Raji (cell line): ENCODE measurements around the gene NEK6.

ENCODE experiments used
- POLR2A ChIP-seq: IDR thresholded peaks from 2 replicates; pipeline ENCODE4 v1.6.1; 2011; ENCODE audit warnings: low read depth, low read length, control low read depth; ENCODE audit not compliant: insufficient read depth

NEK6 gene

DNA sequence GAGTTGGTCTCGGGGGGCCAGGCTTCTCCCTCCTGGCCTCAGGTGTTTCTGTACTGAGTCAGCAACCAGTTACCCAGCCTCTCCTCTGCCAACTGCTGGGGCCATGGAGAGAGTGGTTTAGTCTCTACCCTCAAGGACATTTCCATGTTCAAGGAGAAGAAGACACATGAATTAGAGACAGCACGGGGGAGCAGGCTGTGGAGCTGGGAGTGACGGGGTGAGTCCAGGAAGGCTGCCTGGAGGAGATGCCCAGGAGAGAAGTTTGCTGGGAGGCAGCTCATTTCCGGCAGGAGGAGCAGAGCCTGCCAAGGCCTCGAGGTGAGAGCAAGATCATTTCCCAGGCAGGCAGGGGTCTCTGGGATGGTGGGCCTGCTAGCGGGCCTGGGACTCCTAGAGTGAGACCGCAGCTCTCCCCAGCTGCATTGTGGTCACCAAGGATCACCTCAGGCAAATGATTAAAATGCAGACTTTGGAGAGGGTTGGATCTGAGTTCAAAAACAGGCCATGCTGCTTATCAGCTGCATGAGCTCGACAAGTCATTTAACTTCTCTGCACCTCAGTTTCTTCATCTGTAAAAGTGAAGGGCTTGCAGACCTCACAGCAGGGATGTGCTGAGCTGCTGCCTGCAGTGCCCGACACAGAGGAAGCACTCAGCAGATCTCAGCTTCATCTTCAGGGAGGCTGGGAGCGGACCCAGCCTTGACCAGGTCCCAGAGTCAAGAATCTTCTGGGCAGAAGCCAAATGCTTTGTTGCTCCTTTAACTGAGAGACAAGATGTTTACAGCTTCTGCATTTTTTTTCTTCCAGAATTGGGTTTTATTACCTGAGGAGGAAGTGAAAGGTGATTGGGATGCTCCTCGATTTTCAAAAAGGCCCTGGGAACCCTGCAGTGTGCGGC, 35.2 kb downstream of the NEK6 start:
- no peak for TF ChIP-seq POLR2A

DNA sequence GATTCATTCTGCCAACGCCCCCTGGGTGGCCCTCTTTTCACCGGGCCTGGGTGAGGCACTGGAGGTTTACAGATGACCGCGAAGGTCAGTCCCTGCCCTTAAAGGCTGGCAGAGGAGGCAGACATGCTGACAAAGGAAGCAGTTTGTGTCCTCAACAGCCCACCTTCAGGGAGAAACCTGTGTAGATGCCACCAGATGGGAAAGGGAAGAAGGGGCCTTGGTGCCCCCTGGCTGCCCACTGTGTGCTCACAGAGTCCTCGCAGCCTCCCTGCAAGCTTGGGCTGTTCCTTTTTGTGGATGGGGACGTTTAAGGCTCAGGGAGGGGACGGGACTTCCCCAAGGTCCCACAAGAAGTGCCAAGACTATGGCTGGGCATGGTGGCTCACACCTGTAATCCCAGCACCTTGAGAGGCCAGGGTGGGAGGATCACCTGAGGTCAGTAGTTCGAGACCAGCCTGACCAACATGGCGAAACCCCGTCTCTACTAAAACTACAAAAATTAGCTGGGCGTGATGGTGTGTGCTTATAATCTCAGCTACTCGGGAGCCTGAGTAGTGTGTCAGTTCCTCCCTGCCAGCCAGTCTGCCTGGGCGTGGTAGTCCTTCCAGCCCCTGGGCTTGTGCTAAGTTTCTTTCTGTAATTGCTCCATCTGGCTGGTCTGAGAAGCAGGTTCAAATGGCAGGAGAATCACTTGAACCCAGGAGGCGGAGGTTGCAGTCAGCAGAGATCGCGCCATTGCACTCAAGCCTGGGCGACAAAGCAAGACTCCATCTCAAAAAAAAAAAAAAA, 36.2 kb downstream of the NEK6 start:
- no peak for TF ChIP-seq POLR2A

DNA sequence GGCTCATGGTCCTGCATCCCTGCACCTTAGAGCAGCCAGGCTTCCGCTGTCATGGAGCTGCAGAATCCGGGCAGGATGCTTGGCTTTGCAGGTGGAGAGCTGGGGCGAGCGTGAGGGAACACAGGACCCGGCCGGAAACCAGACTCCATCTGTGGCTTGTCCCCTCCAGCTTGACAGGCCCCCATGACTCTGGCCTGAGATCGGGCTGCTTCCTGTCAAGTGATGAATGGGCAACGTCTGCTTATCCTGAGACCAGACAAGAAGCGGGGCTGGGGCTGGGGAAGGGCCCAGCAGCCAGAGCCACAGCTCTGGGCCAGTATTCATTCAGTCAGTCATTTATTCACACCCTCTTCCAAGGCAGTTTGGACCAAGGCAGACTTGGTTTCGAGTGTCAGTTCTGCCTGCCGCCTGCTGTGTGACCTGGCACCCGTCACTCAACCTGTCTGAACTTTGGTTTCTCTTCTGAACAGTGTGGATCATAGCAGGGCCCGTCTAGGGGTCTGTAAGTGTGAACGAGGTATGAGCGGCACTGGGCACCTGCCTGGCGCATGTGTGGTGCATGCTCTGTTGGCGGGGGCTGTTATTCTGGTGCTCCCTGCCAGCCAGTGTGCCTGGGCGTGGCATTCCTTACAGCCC, 37.5 kb downstream of the NEK6 start:
- TF ChIP-seq POLR2A: no peak

DNA sequence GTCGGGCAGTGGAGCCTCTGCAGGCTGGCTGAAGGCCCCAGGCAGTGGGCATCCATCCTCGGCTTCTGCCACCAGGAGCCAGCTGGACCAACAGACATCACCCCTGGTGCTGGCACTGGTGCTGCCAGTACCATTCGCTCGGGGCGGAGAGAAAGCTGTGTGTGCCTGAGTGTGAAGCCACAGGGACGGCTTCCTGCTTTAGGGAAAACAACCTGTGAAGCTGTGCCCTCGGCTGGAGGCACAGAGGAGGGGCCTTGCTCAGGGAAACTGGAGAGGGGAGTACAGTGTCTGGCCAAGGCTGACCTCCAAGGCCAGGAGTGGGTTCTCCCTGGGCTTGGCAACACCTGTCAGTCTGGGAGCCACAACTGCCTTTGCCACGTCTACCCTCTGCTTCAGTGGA, 38.3 kb downstream of the NEK6 start:
- TF ChIP-seq POLR2A: no peak

DNA sequence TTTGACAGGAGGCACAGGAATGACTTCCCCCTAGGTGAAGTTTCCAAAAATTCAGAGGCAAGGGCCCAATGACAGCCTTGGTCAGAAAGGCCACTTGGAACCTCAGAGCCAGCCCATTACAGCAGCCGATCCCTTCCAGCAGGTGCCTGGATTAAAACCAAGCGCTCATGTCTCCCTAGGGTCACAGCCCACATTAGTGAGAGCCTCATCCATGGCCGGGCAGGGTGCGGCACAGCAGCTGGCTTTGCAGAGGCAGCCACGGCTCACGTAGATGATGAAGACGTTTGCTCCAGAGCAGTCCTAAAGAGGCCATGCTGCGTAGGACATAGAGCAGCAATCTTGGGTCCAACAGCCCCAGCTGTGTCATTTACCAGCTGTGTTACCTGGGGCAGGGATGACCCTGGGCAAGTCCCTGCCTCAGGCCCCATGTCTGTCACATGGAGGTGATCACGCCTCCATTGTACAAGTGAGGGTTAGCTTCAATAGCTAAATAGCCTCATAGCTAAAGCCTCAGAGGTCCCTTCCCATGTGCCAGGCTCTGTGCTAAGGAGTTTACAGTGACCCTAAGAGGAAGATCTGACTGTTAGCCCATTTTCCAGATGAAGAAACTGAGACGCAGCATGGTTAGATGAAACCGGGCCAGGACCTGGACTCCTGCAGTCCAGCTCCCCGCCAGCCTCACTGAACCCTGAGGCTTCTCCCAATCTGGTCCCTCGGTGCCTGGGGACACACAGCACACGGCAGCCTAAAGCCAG, 39.2 kb downstream of the NEK6 start:
- TF ChIP-seq POLR2A: no peak

DNA sequence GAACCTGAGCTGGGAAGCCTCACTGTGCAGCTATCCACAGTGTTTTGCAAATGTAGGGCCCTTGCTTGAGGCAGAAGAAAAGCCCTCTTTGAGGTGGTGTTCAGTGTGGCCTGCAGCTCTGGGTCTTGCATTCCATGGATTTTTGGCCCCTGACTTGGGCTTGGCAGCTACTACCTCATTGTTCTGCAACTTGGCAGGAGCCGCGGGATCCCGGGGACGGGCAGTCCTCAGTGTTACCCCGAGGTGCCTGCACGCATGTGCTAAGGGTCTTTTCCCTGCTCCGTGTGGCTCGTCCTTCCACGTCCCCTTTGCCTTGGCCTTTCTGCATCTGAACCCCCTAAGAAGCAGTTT, 39.8 kb downstream of the NEK6 start:
- no peak for TF ChIP-seq POLR2A

DNA sequence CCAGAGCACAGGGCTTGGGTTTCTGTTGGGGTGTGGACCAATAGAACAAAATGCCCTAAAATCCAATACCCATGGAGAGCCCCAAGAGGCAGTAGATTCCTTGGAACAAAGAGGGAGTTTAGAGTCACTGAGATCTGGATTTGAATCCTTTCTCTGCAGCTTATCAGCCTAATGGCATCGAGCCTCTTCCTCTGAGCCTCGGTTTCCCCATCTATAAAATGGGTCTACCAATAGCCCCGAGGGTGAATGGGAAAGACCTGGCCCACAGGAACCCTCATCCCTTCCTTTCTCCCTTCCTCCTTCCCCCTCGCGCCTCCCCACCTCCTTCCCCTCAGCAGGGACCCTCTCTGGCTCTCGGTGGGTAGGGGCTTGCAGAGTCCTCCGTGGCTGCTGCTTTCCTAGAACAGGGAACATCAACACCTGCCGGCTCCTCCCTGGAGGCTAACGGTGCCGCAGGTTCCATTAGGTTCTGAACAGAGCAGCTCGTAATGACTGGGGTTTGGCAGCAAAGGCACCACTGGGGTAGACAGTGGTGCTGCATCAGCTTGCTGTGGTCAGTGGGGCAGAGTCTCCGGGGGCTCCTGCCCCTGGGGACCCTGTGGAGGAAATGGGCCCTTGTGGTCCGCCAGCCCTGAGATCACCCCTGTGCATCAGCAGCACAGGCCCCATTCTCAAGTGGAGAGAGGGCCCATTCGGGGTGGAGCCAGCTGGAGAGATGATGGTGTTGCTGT, 40.3 kb downstream of the NEK6 start:
- no peak for TF ChIP-seq POLR2A

DNA sequence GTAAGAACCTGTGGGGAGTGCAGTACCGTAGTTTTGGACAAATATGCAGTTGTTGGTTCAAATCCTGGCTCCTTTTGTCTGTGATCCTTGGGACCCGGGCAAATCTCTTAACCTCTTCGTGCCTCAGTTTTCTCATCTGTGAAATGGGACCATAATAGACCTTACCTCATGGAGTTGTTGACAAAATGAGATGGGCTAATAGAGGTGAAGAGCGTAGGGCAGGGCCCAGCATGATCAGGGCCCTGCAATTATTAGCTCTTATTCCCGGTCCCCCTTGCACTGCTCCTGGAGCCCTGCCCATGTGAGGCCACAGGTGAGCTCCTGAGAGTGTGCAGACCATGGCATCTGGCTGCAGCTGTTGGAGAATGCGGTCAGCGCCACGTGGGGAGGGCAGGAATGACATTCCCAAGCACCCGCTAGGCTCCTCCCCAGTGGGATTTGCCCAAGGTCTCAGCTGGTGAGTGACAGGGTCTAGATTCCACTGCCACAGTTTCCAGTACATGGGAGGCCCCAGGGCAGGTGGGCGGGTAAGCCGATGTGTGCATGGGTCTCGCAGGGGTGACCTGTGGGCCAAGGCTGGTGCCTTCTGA, 41.0 kb downstream of the NEK6 start:
- no peak for TF ChIP-seq POLR2A

DNA sequence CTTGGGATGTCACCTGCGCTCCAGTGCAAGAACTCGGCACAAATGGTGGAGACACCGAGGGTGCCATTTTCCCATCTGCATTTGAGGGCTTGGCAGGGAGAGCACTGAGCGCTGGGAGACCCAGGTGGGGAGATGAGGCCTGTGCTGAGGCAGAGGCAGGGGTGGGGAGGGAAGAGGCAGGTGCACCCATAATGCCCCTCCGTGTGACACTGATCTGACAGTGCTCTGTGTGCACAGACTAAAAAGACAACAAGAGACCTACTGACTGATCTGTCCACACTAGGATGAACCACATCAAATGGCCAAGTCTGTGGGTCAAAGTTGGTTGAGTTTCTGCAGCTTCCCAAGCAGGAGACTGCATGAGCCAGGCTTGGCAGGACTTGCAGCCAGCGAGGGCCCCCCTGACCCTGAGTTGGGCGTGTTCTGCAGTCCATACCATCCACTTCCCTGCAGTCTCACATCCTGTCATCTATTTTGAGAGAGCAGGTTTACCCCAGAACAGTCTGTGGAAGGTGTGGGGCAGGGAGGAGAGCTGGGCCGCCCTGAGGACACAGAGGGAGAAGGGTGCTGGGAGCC, 41.9 kb downstream of the NEK6 start:
- no peak for TF ChIP-seq POLR2A

DNA sequence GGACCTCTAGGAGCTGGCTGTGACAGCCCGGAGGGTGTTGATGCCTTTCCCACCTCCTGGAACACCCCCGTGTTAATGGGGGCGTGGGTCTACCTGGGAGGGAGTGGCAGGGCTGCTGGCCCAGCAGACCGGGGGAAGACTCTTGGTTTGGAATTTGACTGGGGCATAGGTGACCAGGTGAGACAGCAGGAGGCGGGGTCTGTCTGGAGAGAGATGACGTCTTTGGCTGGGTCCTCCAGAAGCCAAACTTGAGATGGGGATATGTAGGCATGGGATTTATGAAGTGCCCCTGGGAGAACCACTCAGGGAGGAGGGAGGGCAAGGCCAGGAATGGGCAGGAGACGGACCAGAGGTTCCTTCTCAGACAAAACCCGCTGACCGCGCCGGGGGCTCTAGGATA, 42.6 kb downstream of the NEK6 start:
- TF ChIP-seq POLR2A: no peak

DNA sequence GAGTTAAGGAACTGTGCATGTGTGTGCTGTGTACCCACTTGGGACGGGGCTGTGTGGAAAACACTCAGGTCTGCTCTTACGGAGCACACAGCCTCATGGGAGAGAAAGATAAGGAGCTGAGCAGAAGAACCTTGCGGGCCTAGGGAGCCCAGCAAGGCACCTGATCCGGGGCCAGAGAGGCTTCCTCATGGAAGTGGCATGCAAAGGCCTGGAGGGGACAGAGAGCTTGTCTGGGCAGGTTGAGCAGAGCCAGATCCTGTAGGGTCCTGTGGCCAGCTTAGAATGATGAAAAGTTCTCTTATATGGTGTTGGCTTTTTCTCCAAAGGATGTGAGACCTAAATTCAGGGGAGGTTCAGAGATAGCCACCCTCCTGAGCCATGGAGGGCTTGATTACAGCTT, 45.2 kb downstream of the NEK6 start:
- TF ChIP-seq POLR2A: no peak

DNA sequence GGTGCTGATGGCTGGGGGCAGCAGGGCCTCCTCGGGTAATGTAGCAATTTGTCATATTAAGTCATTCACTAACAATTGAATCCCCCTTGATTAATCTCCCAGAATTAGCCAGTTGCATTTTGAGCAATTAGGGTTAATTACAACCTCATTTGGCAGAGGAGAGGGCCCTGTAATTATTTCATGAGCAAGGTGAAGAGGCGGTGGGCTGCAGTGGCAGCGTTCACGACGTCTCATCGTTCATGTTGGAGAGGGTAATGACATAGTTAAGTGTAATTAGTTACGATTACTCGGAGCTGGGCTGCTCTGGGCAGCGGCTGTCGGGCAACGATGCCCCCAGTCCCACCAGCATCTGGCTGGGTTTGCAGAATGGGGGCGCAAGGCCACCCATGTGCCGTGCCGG, 46.0 kb downstream of the NEK6 start:
- TF ChIP-seq POLR2A: no peak

DNA sequence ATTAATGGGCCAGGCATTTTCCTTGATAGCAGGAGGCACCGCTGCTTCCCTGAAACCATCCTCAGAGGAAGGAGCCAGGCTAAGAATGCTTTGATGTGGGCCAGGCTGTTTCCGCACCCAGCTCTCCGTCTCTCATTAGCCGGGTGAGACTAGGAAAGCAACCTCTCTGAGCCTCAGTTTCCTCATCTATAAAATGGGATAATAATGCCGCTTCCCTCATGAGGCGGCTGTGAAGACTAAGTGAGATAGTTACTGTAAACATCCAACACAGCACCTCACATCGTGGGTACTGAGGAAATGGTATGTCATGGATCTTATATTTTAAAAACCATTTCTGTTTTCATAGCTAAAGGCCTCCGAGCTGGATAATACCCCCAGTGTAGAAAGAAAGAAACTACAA, 46.5 kb downstream of the NEK6 start:
- TF ChIP-seq POLR2A: no peak
